Activated naive CD8-positive, alpha-beta T cell treated with anti-CD3 and anti-CD28 coated beads, Interleukin-2, amount 50 U/mL, for 24 hours (primary cell): ENCODE results near the gene NUDT9.

Experiments
- ATAC-seq: fragments of 150-1000 bp; cut with Tn5 transposase; one replicate; pipeline ENCODE4 v1.10.0; 2021
- DNase-seq: peaks from one replicate; pipeline ENCODE4 v3.0.0; 2021
- H3K27ac Mint-ChIP-seq: one replicate; pipeline ENCODE4 v1.8.0; 2021; ENCODE audit warnings: mild to moderate bottlenecking, mixed read lengths
- H3K27me3 Mint-ChIP-seq: one replicate; pipeline ENCODE4 v1.8.0; 2021; ENCODE audit warnings: mixed read lengths
- H3K36me3 Mint-ChIP-seq: one replicate; pipeline ENCODE4 v1.8.0; 2021; ENCODE audit warnings: low read depth, mixed read lengths
- H3K4me1 Mint-ChIP-seq: one replicate; pipeline ENCODE4 v1.8.0; 2021; ENCODE audit warnings: mixed read lengths
- H3K4me3 Mint-ChIP-seq: one replicate; pipeline ENCODE4 v1.8.0; 2021; ENCODE audit warnings: mild to moderate bottlenecking, moderate library complexity, mixed read lengths
- H3K9me3 Mint-ChIP-seq: one replicate; pipeline ENCODE4 v1.8.0; 2021; ENCODE audit warnings: mixed read lengths

Gene NUDT9

DNA sequence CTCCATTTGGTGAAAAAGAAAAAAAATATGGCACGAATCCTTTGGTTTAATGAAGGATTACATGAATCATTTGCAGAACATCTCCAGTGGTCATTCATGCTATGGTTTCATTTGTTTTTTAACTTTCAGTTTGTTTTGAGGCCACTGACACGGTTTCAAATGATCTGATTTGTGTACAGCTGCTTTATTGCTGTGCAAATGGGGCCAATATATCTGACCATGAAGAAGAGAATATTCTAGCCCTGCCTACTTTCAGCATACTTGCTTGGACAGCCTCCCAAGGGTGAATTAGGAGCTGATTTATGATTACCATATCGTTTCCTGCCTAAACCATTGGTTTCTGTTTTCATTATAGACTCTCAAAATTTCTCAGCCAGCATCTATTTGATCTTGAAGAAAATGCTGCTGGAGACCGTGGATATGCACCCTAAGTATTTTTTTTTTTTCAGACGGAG lies 76.1 kb downstream of the NUDT9 start:
- ATAC-seq (no peak), DNase-seq (no peak)
- H3K27ac Mint-ChIP-seq, result no peak overlapping the region
- H3K9me3 Mint-ChIP-seq, result no peaks in the 10 kb centered on the region
- no peaks in the 10 kb centered on the region for H3K27me3 Mint-ChIP-seq
- H3K4me3 Mint-ChIP-seq, result no peak overlapping the region
- peaks cover 10% of the 10 kb centered on the region for H3K4me1 Mint-ChIP-seq
- H3K36me3 Mint-ChIP-seq, result no peaks in the 10 kb centered on the region

DNA sequence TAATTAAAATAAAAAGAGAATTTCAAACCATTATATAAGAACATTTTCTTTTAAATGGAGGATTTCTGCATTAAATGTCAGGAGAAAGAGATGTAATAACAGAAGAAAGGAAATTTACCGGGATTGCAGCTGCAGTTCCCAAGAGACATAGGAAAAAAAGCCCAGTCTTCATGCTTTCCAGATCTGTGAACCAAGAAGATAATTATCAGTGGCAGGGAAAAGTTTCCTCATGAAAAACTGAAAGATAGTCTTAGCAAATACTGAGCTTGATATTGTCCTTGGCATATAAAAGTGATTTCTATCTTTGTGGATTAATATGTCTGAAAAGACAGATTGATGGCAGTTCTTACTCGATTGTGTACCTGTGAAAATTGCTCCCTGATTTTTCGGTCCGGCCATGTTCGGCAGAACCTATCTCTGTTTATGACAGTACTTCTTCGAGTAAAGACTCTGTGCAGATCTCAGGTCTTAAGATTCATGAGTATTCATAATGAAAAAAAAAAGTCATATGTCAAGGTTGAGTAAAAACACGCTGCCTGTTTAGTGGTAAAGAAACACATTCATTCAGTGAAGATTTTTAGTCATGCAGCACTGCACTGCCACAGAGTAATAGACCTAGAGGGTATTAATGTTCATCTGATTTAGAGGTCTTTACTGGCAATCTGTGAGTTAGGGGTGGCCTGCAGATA lies 77.2 kb downstream of the NUDT9 start:
- H3K36me3 Mint-ChIP-seq, result no peaks in the 10 kb centered on the region
- H3K4me3 Mint-ChIP-seq, result no peak overlapping the region
- peaks cover 10% of the 10 kb centered on the region for H3K4me1 Mint-ChIP-seq
- no peak overlapping the region for H3K27ac Mint-ChIP-seq
- ATAC-seq (no peak), DNase-seq (no peak)
- no peaks in the 10 kb centered on the region for H3K27me3 Mint-ChIP-seq
- H3K9me3 Mint-ChIP-seq, result no peaks in the 10 kb centered on the region

DNA sequence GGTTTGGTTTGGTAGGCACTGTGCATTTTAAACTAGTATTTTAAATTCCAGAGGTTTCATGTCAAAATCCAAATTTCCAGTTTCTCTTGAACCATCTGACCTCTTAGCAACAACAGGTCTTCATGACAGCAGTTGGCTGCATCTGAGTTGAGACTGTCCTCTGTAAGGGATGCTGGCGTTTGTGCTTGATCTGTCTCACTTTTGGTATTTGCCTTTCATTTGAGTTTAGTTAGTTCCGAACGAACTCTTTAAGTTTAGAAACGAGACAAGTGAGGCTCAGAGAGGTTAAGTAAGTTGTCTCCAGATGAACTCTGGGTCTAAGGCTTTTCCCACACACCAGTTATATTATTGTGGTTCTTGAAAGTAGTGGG lies 77.7 kb downstream of the NUDT9 start:
- H3K4me3 Mint-ChIP-seq, result no peak overlapping the region
- no peaks in the 10 kb centered on the region for H3K9me3 Mint-ChIP-seq
- DNase-seq, result no peak
- H3K36me3 Mint-ChIP-seq, result no peaks in the 10 kb centered on the region
- peaks cover 10% of the 10 kb centered on the region for H3K4me1 Mint-ChIP-seq
- no peak overlapping the region for H3K27ac Mint-ChIP-seq
- no peaks in the 10 kb centered on the region for H3K27me3 Mint-ChIP-seq
- no peak for ATAC-seq

DNA sequence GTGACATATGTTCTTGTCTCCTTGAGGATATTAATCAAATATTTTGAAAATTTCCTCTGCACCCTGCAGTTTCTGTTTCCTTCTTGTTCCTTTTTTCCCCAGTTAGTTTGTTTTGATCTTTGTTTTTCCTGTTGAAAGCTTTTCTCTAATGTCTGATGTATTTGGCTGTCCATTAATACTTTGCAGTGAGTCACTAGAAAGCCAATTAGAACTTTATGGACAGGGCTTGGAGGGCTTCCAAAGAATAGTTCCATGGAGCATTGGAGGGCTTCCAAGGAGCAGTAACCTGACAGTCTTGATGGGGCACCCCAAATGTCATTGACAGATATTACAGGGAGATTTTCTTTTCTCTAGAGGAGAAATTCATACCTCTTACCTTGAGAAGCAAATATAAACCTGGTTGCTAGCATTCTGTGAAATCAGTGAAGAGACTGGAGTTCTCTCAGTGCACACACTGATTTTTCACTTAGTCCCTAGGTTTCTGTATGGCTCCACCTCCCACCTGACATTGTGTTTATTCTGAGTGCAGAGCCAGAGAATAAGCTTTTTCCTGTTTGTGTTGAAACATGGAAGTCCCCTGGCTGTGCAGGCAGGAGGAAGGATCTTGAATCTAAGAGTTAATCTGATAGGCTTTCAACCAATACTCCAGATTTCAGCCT lies 80.3 kb downstream of the NUDT9 start:
- Mint-ChIP-seq H3K27ac (no peak overlapping the region), H3K27me3 (no peaks in the 10 kb centered on the region), H3K36me3 (no peaks in the 10 kb centered on the region), H3K9me3 (no peaks in the 10 kb centered on the region), H3K4me3 (no peak overlapping the region), H3K4me1 (peaks cover 10% of the 10 kb centered on the region)
- ATAC-seq (no peak), DNase-seq (no peak)

DNA sequence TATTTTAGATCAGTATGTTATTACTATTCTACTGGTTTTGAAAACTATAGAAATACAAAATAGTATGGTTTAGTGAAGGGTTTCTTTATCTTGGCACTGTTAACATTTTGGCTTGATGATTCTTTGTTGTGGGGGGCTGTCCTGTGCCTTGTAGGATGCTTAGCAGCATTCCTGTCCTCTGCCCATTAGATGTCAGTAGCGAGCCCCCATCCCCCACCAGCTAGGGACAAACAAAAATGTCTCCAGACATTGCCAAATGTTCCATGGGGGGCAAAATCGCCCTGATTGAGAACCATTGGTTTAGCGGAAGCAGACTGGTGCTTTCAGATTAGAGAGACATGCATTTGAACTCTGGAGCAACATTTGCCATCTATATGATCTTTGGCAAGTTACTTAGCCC lies 83.5 kb downstream of the NUDT9 start:
- Mint-ChIP-seq H3K4me3 (no peak overlapping the region), H3K36me3 (no peaks in the 10 kb centered on the region), H3K27ac (no peak overlapping the region), H3K4me1 (no peaks in the 10 kb centered on the region), H3K27me3 (no peaks in the 10 kb centered on the region), H3K9me3 (no peaks in the 10 kb centered on the region)
- ATAC-seq (no peak), DNase-seq (peak; percentile 2)

DNA sequence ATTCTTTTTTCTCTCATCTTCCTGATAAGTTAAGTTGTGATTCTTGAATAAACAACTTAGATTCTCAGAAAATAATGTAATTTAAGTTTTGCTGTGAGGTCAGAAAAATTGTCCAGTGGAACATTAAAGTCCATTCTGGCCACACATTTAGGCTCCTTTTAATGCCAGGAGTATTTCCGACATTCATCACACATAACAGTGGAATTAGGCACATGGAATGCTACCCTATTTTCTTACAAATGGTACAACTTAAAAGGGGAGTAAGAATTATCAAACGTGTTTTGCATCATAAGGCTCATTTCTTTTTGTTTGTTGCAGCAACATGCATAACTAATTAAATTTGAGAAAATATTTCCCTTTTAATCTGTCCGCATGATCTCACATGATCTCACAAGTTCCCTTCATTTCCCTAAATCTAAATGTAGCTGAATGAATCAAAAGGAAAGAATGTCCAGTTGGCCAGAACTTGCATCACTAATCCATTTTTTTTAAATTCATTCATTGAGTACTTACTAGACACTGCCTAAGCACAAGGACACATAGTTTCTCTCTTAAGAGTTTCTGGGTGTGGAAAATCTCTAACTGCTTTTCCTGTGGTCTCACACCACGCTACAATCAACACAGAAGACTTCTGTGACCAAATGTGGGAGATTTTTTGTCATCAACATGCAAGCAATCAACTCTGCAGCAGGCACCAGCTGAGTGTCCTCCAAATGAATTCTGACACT lies 84.8 kb downstream of the NUDT9 start:
- no peak for ATAC-seq
- H3K4me1 Mint-ChIP-seq, result no peaks in the 10 kb centered on the region
- H3K9me3 Mint-ChIP-seq, result no peaks in the 10 kb centered on the region
- H3K27me3 Mint-ChIP-seq, result no peaks in the 10 kb centered on the region
- H3K4me3 Mint-ChIP-seq, result no peak overlapping the region
- H3K36me3 Mint-ChIP-seq, result no peaks in the 10 kb centered on the region
- no peak for DNase-seq
- no peak overlapping the region for H3K27ac Mint-ChIP-seq
